NCI-H2107 treated with DMSO at 0.1 percent for 48 hours (cell line): ENCODE results near the gene AUNIP.

Source experiments
- DNase-seq: peaks from one replicate; lab custom pipeline; 2025; ENCODE audit not compliant: unreplicated experiment; lab: John Stamatoyannopoulos, UW

AUNIP gene

GRCh38 chr1:25797939-25798338 is 61.3 kb downstream of the AUNIP start:
- DNase-seq, result no peak

- peak; percentile 91 for DNase-seq
Observed at GRCh38 chr1:25796811-25797458, 62.3 kb downstream of the AUNIP start.

GRCh38 chr1:25795946-25796810 is 63.1 kb downstream of the AUNIP start:
- DNase-seq, result peak; percentile 91

DNA sequence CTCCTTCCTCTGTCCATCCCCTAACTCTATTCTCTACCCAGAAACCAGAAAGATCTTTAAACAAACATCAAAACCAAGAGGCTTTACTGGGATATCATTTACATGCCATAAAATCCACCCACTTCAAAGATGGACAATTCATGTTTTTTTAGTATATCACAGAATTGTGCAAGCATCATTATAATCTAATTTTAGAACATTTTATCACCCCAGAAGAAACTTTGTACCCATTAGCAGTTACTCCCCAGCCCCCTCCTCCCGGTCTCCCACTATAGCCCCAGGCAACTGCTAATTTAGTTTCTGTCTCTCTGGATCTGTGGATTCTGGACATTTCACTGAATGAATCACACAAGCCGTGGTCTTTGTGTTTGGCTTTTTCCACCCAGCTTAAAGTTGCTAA is 64.0 kb downstream of the AUNIP start:
- no peak for DNase-seq

- no peak for DNase-seq
Observed at GRCh38 chr1:25794325-25794724, 64.9 kb downstream of the AUNIP start.

- DNase-seq, result no peak
Observed at GRCh38 chr1:25793585-25794170, 65.6 kb downstream of the AUNIP start.

DNA sequence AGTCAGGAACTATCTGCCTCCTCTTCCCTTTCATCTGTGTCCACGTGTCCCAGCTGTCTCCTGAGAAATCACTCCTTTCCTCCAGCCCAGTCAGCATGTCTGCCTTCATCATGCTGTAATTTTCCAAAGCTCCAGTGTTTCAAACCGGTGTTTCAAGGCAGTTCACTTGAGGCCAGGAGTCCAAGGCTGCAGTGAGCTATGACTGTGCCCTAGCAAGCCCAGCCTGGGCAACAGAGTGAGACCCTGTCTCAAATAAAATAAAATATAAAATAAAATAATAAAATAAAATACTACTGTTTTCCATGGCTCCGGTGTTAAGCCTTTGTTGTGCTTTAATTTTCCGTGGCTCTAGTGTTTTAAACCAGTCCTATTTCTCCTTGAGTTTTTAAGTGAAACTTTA is 67.1 kb downstream of the AUNIP start:
- no peak for DNase-seq

GRCh38 chr1:25790472-25790871 is 68.8 kb downstream of the AUNIP start:
- no peak for DNase-seq

DNA sequence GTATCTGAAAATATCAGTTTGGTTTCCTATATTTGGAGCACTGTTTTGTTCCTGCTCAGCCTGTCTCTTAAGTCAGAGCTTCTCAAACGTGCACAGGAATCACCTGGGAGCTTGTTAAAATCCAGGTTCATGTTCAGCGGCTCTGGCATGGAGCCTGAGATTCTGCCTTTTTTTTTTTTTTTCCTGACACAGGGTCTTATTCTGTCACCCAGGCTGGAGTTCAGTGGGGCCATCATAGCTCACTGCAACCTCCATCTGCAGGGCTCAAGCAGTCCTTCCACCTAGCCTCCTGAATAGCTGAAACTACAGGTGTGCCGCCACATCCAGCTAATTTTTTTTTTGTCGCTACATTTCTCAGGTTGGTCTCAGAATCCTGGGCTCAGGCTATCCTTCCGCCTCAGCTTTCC is 71.5 kb downstream of the AUNIP start:
- DNase-seq, result no peak

DNA sequence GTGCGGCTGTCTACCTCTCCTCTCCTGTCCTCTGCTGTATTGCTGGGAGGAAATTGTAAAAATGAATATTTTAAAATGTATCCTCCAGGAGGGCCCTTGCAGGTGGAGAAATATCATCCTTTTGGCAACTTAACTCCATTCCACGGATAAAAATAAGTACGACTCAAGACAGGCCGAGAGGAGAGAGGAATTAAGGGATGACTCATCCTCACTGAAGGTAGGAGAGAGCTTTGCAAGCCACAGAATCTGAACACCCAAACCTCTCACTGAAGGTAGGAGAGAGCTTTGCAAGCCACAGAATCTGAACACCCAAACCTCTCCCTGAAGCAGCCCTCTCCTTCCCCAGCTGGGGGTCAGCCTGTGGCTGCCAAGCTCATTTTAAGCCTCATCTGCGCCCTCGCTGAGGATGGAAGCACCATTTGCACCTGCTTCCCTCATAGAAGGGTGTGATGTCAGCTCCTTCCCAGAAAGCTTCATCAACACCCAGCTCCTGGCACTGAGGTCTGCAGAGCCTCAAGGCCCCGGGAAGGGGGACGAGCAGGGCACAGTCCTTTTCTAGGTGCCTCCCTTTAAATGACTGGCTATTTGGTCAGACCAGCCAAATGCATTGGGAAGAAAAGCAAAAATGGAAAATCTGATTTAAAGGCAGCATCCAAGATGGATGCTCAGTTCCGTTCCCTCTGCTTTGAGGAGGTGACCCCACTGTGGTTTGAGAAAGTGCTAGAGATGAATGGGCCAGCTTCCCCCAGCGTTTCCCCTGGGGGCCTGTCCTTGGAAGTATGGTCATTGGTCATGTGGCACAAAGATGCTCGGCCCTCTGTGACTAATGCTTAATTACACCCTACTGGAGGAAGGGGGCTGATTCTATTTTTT is 72.1 kb downstream of the AUNIP start:
- no peak for DNase-seq

- no peak for DNase-seq
Observed at GRCh38 chr1:25785333-25786067, 73.8 kb downstream of the AUNIP start.

DNA sequence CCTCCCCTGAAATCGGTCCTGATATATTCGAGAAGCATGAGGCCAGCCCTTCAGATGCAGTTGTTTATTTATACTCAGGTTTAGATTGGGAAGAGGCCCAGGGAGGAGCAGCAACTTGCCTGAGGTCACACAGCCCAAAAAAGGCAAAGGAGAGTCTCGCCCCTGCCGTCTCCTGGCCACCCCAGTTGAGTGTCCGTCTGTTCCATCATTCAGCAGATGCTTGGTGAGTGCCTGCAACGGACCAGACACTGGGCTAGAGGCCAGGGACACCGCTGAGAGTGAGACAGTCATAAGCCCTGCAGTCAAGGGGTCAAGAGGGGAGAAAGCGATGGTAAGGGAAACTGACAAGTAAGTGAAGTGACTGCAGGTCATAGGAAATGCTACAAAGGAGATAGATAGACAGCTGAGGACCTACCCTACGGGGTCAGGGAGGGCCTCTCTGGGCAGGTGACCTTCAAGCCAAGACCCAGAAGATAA is 74.6 kb downstream of the AUNIP start:
- no peak for DNase-seq
